OCI-LY7 (cell line): ENCODE results near the gene VPS37D. TPM values are rescaled to one million over a fixed set of nuclear protein-coding genes. Genes with fewer than 3 reads are reported as not detected.
A peak's percentile ranks its signal among the peaks of the same experiment; 100 is the strongest.

Source experiments
- BruUV-seq: library from RNA; stranded (reverse); fragments of 400-500 nt; replicated peaks from 2 replicates; lab custom pipeline; 2021; lab: Mats Ljungman, UMichigan
- CTCF ChIA-PET: fragments of 300-600 bp; sonication (Branson Sonifier 250); formaldehyde crosslinking; loops from one replicate; lab custom pipeline; 2022; ENCODE audit warnings: antibody characterized with exemption; ENCODE audit not compliant: unreplicated experiment; lab: Charles Lee
- POLR2A ChIA-PET: fragments of 300-600 bp; sonication (Branson Sonifier 250); formaldehyde crosslinking; loops from one replicate; lab custom pipeline; 2022; ENCODE audit warnings: antibody characterized with exemption; lab: Charles Lee
- DNase-seq: peaks from one replicate; pipeline ENCODE4 v3.0.0-alpha.2; 2015; ENCODE audit warnings: low spot score
- H2AFZ ChIP-seq: fragments of 200-600 bp; sonication (generic), shearing (Covaris generic); 2 replicates; pipeline ENCODE4 v1.6.1; 2014; ENCODE audit warnings: mild to moderate bottlenecking, antibody characterized with exemption, low read length, moderate library complexity
- H3K27ac ChIP-seq: fragments of 200-600 bp; sonication (generic); 2 replicates; pipeline ENCODE4 v1.5.1; 2014; ENCODE audit warnings: mixed run types, low read depth, mild to moderate bottlenecking, moderate library complexity, low read length, inconsistent platforms; ENCODE audit not compliant: poor library complexity, severe bottlenecking
- H3K36me3 ChIP-seq: fragments of 200-600 bp; sonication (generic); 2 replicates; pipeline ENCODE4 v1.6.1; 2014; ENCODE audit warnings: mild to moderate bottlenecking, antibody characterized with exemption, low read length, moderate library complexity, mixed read lengths; ENCODE audit not compliant: insufficient read depth
- H3K4me1 ChIP-seq: fragments of 200-600 bp; sonication (generic); 2 replicates; pipeline ENCODE4 v1.5.1; 2014; ENCODE audit warnings: mild to moderate bottlenecking, low read length; ENCODE audit not compliant: insufficient read depth, poor library complexity, severe bottlenecking
- H3K4me2 ChIP-seq: fragments of 200-600 bp; sonication (generic); 2 replicates; pipeline ENCODE4 v1.6.1; 2014; ENCODE audit warnings: mild to moderate bottlenecking, low read length
- H3K4me3 ChIP-seq: fragments of 200-600 bp; sonication (generic); 2 replicates; pipeline ENCODE4 v1.5.1; 2014; ENCODE audit warnings: mild to moderate bottlenecking, low read depth, low read length; ENCODE audit not compliant: poor library complexity, severe bottlenecking
- H3K79me2 ChIP-seq: fragments of 200-600 bp; sonication (generic); 2 replicates; pipeline ENCODE4 v1.6.1; 2016; ENCODE audit warnings: low read depth, mild to moderate bottlenecking, low read length, moderate library complexity, mixed read lengths; ENCODE audit not compliant: insufficient read depth
- H3K9me2 ChIP-seq: fragments of 200-600 bp; sonication (generic); 2 replicates; pipeline ENCODE4 v1.6.1; 2016; ENCODE audit warnings: mild to moderate bottlenecking, low read length, mixed read lengths; ENCODE audit not compliant: insufficient read depth
- H3K9me3 ChIP-seq: fragments of 200-600 bp; sonication (generic); 2 replicates; pipeline ENCODE4 v1.6.1; 2014; ENCODE audit warnings: mild to moderate bottlenecking, mixed run types, low read length, mixed read lengths
- H4K20me1 ChIP-seq: fragments of 200-600 bp; sonication (generic); 2 replicates; pipeline ENCODE4 v1.6.1; 2014; ENCODE audit warnings: mild to moderate bottlenecking, antibody characterized with exemption, low read length, moderate library complexity, mixed read lengths; ENCODE audit not compliant: insufficient read depth
- EZH2phosphoT487 ChIP-seq: fragments of 200-600 bp; sonication (generic); IDR thresholded peaks from 2 replicates; pipeline ENCODE4 v1.6.1; 2018; ENCODE audit warnings: low read depth, borderline replicate concordance, mild to moderate bottlenecking, mixed run types, antibody characterized with exemption, low read length, moderate library complexity, mixed read lengths
- intact Hi-C: fragments of 100-400 bp; cut with micrococcal nuclease; formaldehyde crosslinking; loops from one replicate; pipeline ENCODE4 v1.10.0; 2022; ENCODE audit not compliant: unreplicated experiment
- total RNA-seq, 2 experiments: library from RNA; depleted of rRNA in 1 of 2; stranded (reverse); fragments of >200 nt in 1 of 2; shearing (Covaris generic) in 1 of 2; gene quantifications; 2 replicates each; pipeline ENCODE4 v1.2.3, GENCODE V29; 2014 to 2022
- TF ChIP-seq, protein P1 (sequence below): fragments of 200-600 bp; sonication (generic); conservative IDR thresholded peaks from 2 replicates; pipeline ENCODE4 v1.5.1; 2014; ENCODE audit warnings: mild to moderate bottlenecking, antibody characterized with exemption, low read length, moderate library complexity, mixed read lengths

The VPS37D gene
- total RNA-seq, 2 experiments from 2014 or later = 5.3 TPM

DNA sequence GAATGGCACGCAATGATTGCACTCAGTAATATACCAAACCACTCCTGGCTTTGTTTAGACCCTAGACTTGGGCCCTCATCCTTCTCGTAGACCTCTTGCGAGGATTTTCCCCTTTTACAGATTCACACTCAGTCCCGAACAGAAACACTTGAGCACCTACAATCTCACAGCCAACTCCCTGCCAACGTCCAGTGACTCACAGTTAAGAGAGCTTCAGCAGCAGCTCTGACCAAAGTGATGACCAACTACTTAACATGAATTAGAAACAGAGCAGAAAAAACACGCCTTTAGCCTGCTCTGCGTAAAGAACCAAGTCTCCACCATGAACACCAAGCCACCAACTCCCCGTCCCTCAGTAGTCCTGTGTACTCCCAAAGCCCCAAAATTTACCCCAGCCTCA lies 13.4 kb downstream of the VPS37D start:
- no TSS peak for BruUV-seq
- peak overlapping the region; percentile 85 for H3K4me3 ChIP-seq
- CTCF ChIA-PET = no interaction called here

DNA sequence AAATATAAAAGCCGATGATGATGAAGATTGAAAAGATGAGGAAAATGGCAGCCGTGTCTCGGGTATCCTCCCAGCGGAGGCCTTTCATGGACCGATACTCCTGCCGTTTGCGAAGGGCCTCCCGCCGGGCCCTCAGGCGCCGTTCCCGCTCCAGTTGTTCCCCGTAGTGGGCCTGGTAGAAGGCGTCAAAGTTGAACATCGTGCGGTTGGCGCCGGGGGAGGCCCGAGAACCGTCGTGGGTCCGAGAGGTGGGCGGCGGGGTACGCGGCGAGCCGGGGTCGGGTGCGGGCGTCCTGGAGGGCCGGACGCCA lies 15.1 kb downstream of the VPS37D start:
- DNase-seq = no peak
- Histone ChIP-seq H3K79me2 (peaks cover 65% of the 10 kb centered on the region), H2AFZ (peak overlapping the region; percentile 73; the same call in 1 of the 2 replicates), H3K9me2 (no peaks in the 10 kb centered on the region), H3K4me2 (peak overlapping the region; percentile 85), H3K36me3 (peaks cover 41% of the 10 kb centered on the region), H3K9me3 (no peaks in the 10 kb centered on the region), H3K4me3 (peak overlapping the region; percentile 85), H4K20me1 (0 out of 2 replicates have a peak, but pooled peaks cover 8% of the 10 kb centered on the region), H3K27ac (peak overlapping the region; percentile 35), H3K4me1 (peaks cover 32% of the 10 kb centered on the region)
- ChIA-PET POLR2A (no interaction called here), CTCF (no interaction called here)
- no TSS peak for BruUV-seq
- intact Hi-C loops = loop anchor here (1.0 to 2.0 kb wide), 3 partner anchors 14 to 156 kb away; no protein-coding TSS in a partner anchor
- no peak for TF ChIP-seq EZH2phosphoT487
- TF ChIP-seq, protein P1, sequence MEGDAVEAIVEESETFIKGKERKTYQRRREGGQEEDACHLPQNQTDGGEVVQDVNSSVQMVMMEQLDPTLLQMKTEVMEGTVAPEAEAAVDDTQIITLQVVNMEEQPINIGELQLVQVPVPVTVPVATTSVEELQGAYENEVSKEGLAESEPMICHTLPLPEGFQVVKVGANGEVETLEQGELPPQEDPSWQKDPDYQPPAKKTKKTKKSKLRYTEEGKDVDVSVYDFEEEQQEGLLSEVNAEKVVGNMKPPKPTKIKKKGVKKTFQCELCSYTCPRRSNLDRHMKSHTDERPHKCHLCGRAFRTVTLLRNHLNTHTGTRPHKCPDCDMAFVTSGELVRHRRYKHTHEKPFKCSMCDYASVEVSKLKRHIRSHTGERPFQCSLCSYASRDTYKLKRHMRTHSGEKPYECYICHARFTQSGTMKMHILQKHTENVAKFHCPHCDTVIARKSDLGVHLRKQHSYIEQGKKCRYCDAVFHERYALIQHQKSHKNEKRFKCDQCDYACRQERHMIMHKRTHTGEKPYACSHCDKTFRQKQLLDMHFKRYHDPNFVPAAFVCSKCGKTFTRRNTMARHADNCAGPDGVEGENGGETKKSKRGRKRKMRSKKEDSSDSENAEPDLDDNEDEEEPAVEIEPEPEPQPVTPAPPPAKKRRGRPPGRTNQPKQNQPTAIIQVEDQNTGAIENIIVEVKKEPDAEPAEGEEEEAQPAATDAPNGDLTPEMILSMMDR = no peak

More for the DNA sequence above, 13.4 kb downstream of the VPS37D start:
- peaks cover 25% of the 10 kb centered on the region for H3K36me3 ChIP-seq
- no peaks in the 10 kb centered on the region for H3K9me2 ChIP-seq
- no peaks in the 10 kb centered on the region for H3K9me3 ChIP-seq
- 0 out of 2 replicates have a peak, but pooled peaks cover 8% of the 10 kb centered on the region for H4K20me1 ChIP-seq
- peaks cover 57% of the 10 kb centered on the region for H3K79me2 ChIP-seq
- H3K4me2 ChIP-seq = peak overlapping the region; percentile 85
- H2AFZ ChIP-seq = no peak overlapping the region
- H3K4me1 ChIP-seq = peaks cover 32% of the 10 kb centered on the region
- POLR2A ChIA-PET = no interaction called here
- no peak overlapping the region for H3K27ac ChIP-seq
- intact Hi-C loops = no loop called here
- no peak for DNase-seq
- no peak for TF ChIP-seq EZH2phosphoT487
- TF ChIP-seq, protein P1 = no peak

DNA sequence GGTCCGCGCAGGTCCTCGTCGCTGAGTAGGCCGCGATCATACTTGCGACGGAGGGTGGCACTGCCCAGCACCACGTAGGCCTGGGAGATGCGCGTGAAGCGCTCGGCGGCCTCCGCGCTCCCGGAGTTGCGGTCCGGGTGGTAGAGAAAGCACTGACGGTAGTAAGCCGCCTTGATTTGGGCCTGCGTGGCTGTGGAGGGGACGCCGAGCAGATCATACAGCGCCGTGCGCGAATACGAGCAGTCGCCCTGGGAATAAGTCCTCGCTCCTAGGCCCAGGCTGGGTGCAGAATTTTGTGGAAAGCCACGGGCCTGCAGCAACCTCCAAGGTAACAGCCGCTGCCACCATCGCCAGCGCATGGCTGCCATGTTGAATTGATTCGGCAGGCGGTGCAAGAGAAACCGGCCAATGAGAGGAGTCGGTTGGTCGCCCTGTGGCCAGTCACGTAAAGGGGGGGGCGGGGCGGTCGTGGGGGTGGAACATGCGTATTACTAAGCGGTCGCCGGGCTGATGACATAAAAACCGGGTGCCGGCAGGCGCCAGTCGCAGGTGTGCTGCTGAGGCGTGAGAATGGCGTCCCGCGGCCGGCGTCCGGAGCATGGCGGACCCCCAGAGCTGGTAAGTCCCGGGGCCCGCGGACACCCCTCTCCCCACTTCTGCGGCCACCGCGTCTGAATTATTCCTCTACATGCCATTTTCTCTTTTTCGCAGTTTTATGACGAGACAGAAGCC lies 15.6 kb downstream of the VPS37D start, which contains the start of the genes BUD23 and DNAJC30:
Gene BUD23, plus strand, starts transcription at position 542 of the 732 bp plus-strand sequence. Its CDS starts 29 bp downstream, at position 571.
Gene DNAJC30, minus strand, starts transcription at position 398 of the 732 bp plus-strand sequence. Its CDS starts 30 bp downstream, at position 368.
- Histone ChIP-seq H2AFZ (peak within 1 kb of the TSS; percentile 82), H3K4me2 (peak within 1 kb of the TSS; percentile 90), H3K9me2 (no peaks in the 10 kb centered on the region), H3K36me3 (peaks cover 42% of the 10 kb centered on the region), H3K27ac (peak within 1 kb of the TSS; percentile 39), H4K20me1 (0 out of 2 replicates have a peak, but pooled peaks cover 8% of the 10 kb centered on the region), H3K9me3 (no peaks in the 10 kb centered on the region), H3K4me1 (peaks cover 32% of the 10 kb centered on the region), H3K79me2 (peaks cover 65% of the 10 kb centered on the region), H3K4me3 (peak within 1 kb of the TSS; percentile 85)
- ChIA-PET CTCF (no interaction called here), POLR2A (no interaction called here)
- intact Hi-C loops = loop anchor here (1.0 to 2.0 kb wide), 3 partner anchors 15 to 156 kb away; no protein-coding TSS in a partner anchor
- TF ChIP-seq, protein P1 = no peak
- TF ChIP-seq EZH2phosphoT487 = no peak
- peak; percentile 95 for DNase-seq
- no TSS peak for BruUV-seq
